Glomerular endothelial cell (primary cell): Measurements from ENCODE around the gene CERS6. TPM values are rescaled to one million over a fixed set of nuclear protein-coding genes. Genes with fewer than 3 reads are reported as not detected.

Experiments used
- DNase-seq: peaks from one replicate; pipeline ENCODE4 v3.0.0-alpha.2; 2011; ENCODE audit warnings: low read depth, low spot score; ENCODE audit errors: extremely low read depth
- total RNA-seq: library from RNA; depleted of rRNA; stranded (reverse); fragments of >200 nt; gene quantifications from 2 replicates; pipeline ENCODE4 v1.2.3, GENCODE V29; 2015

CERS6 gene
- total RNA-seq, 1 donor from 2014 or later: 13.5 TPM

GRCh38 chr2:168719446-168719845 is 263.4 kb downstream of the CERS6 start:
- no peak for DNase-seq

- no peak for DNase-seq
Measured at GRCh38 chr2:168722592-168722991, 266.5 kb downstream of the CERS6 start.

GRCh38 chr2:168723275-168723899 is 267.3 kb downstream of the CERS6 start:
- DNase-seq: no peak

GRCh38 chr2:168726375-168726774 is 270.3 kb downstream of the CERS6 start:
- DNase-seq: no peak

- no peak for DNase-seq
Measured at GRCh38 chr2:168727904-168728470, 271.9 kb downstream of the CERS6 start.

- no peak for DNase-seq
Measured at GRCh38 chr2:168729455-168729854, 273.4 kb downstream of the CERS6 start.

- no peak for DNase-seq
Measured at GRCh38 chr2:168730344-168730743, 274.3 kb downstream of the CERS6 start.

- no peak for DNase-seq
Measured at GRCh38 chr2:168731002-168731401, 274.9 kb downstream of the CERS6 start.

GRCh38 chr2:168731616-168732015 is 275.5 kb downstream of the CERS6 start:
- no peak for DNase-seq

GRCh38 chr2:168732100-168732499 is 276.0 kb downstream of the CERS6 start:
- no peak for DNase-seq

GRCh38 chr2:168732506-168732905 is 276.4 kb downstream of the CERS6 start:
- DNase-seq: no peak

GRCh38 chr2:168734199-168734760 is 278.2 kb downstream of the CERS6 start:
- no peak for DNase-seq

- DNase-seq: no peak
Measured at GRCh38 chr2:168736649-168737445, 280.8 kb downstream of the CERS6 start.

- DNase-seq: no peak
Measured at GRCh38 chr2:168738062-168738461, 282.0 kb downstream of the CERS6 start.

GRCh38 chr2:168740360-168740759 is 284.3 kb downstream of the CERS6 start:
- no peak for DNase-seq

GRCh38 chr2:168740788-168741187 is 284.7 kb downstream of the CERS6 start:
- DNase-seq: no peak

- no peak for DNase-seq
Measured at GRCh38 chr2:168742258-168742932, 286.3 kb downstream of the CERS6 start.

- no peak for DNase-seq
Measured at GRCh38 chr2:168744844-168745243, 288.8 kb downstream of the CERS6 start.

GRCh38 chr2:168748461-168748860 is 292.4 kb downstream of the CERS6 start:
- no peak for DNase-seq

GRCh38 chr2:168749297-168749696 is 293.2 kb downstream of the CERS6 start:
- no peak for DNase-seq

- DNase-seq: no peak
Measured at GRCh38 chr2:168751104-168751740, 295.1 kb downstream of the CERS6 start.
